Esophagus squamous epithelium (tissue), 4 donors: ENCODE measurements around the gene DLGAP4.

Experiments used
- POLR2A ChIP-seq, 4 donors: fragments of 450-650 bp; IDR thresholded peaks; one replicate each; pipeline ENCODE4 v1.6.1; 2017; ENCODE audit warnings: antibody characterized with exemption in 4 of 4, mild to moderate bottlenecking in 4 of 4, moderate library complexity in 3 of 4
- TF ChIP-seq, protein P1 (sequence below), 6 experiments: fragments of 450-650 bp in 4 of 6; fragments of 200-600 bp in 2 of 6; sonication (generic) in 2 of 6; IDR thresholded peaks; one replicate each; pipeline ENCODE4 v1.5.1; 2016 to 2019; ENCODE audit warnings: antibody characterized with exemption in 6 of 6, mild to moderate bottlenecking in 4 of 6, moderate library complexity in 4 of 6

DNA sequence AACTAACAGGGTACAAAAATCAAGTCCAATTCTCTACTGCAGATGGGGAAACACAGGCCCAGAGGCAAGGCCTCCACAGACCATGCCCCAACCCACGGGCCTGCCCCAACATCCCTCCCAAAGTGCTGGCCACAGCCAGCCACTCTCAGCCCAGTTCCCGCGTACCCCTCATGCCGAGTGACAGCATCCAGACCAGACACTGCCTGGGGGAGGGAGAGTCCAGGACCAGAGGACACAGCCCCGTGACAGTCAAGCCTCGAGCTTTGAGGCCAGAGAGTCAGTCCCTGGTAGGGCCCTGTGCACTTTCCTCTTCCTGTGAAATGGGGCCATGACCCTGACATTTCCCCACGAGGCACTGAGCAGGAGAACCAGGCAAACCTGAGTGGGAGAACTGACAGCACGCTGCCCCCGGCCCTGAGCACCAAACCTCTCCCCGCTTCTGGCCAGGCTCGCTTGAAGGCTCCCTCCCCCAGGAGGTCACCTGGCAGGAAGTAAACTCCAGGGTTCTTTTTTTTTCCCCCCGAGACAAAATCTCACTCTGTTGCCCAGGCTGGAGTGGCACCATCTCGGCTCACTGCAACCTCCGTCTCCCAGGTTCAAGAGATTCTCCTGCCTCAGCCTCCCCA, 240.1 kb downstream of the DLGAP4 start:
- TF ChIP-seq, protein P1, sequence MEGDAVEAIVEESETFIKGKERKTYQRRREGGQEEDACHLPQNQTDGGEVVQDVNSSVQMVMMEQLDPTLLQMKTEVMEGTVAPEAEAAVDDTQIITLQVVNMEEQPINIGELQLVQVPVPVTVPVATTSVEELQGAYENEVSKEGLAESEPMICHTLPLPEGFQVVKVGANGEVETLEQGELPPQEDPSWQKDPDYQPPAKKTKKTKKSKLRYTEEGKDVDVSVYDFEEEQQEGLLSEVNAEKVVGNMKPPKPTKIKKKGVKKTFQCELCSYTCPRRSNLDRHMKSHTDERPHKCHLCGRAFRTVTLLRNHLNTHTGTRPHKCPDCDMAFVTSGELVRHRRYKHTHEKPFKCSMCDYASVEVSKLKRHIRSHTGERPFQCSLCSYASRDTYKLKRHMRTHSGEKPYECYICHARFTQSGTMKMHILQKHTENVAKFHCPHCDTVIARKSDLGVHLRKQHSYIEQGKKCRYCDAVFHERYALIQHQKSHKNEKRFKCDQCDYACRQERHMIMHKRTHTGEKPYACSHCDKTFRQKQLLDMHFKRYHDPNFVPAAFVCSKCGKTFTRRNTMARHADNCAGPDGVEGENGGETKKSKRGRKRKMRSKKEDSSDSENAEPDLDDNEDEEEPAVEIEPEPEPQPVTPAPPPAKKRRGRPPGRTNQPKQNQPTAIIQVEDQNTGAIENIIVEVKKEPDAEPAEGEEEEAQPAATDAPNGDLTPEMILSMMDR (IDR thresholded peaks at IDR 0.05), result no peak
- no peak for TF ChIP-seq POLR2A (IDR thresholded peaks at IDR 0.05)
